Uterus (tissue), 4 donors: ENCODE measurements around the gene SLBP. TPM values are rescaled to one million over a fixed set of nuclear protein-coding genes. Genes with fewer than 3 reads are reported as not detected.

Source experiments
- DNase-seq, 2 donors: peaks; one replicate each; pipeline ENCODE4 v3.0.0-alpha.2; 2019 to 2020
- H3K27ac ChIP-seq, 2 donors: fragments of 200-600 bp; sonication (generic); 1 replicate in 1 of 2; 2 replicates in 1 of 2; pipeline ENCODE4 v1.5.1; 2016 to 2018
- H3K27me3 ChIP-seq, 2 donors: fragments of 200-600 bp; sonication (generic); one replicate each; pipeline ENCODE4 v1.5.1; 2018 to 2019; ENCODE audit warnings: control low read depth in 1 of 2
- H3K36me3 ChIP-seq, 2 donors: fragments of 200-600 bp; sonication (generic); one replicate each; pipeline ENCODE4 v1.5.1; 2019; ENCODE audit warnings: control low read depth in 1 of 2
- H3K4me1 ChIP-seq, 2 donors: fragments of 200-600 bp; sonication (generic); one replicate each; pipeline ENCODE4 v1.5.1; 2018 to 2019; ENCODE audit warnings: control low read depth in 1 of 2
- H3K4me3 ChIP-seq, 2 donors: fragments of 200-600 bp; sonication (generic); 1 replicate in 1 of 2; 2 replicates in 1 of 2; pipeline ENCODE4 v1.5.1; 2018 to 2019; ENCODE audit warnings: mild to moderate bottlenecking in 1 of 2
- H3K9me3 ChIP-seq, 2 donors: fragments of 200-600 bp; sonication (generic); one replicate each; pipeline ENCODE4 v1.5.1; 2019; ENCODE audit warnings: control low read depth in 1 of 2
- POLR2A ChIP-seq, 2 donors: fragments of 450-650 bp; IDR thresholded peaks; one replicate each; pipeline ENCODE4 v1.6.1; 2016; ENCODE audit warnings: antibody characterized with exemption in 2 of 2, mild to moderate bottlenecking in 1 of 2, moderate library complexity in 1 of 2
- intact Hi-C: fragments of 100-400 bp; cut with DNase I; formaldehyde crosslinking; loops from one replicate; pipeline ENCODE4 v1.15.1; 2023; ENCODE audit warnings: low total_unique reads
- total RNA-seq, 4 donors: library from RNA; depleted of rRNA in 3 of 4; stranded (reverse); fragments of >200 nt in 3 of 4; gene quantifications; one replicate each; pipeline versions ENCODE4 v1.1.0 to v1.2.4, GENCODE V29; 2014 to 2023
- TF ChIP-seq, protein P1 (sequence below), 4 experiments: fragments of 200-600 bp in 2 of 4; fragments of 450-650 bp in 2 of 4; sonication (generic) in 2 of 4; IDR thresholded peaks; one replicate each; pipeline ENCODE4 v1.5.1; 2016 to 2019; ENCODE audit warnings: antibody characterized with exemption in 4 of 4, mild to moderate bottlenecking in 2 of 4, moderate library complexity in 1 of 4
- donor health status: DM: yes; HTN: yes; CAD: no.

SLBP gene
- total RNA-seq, 4 donors from 2014 or later = 25.0 to 56.4 (median 41.4) TPM

DNA sequence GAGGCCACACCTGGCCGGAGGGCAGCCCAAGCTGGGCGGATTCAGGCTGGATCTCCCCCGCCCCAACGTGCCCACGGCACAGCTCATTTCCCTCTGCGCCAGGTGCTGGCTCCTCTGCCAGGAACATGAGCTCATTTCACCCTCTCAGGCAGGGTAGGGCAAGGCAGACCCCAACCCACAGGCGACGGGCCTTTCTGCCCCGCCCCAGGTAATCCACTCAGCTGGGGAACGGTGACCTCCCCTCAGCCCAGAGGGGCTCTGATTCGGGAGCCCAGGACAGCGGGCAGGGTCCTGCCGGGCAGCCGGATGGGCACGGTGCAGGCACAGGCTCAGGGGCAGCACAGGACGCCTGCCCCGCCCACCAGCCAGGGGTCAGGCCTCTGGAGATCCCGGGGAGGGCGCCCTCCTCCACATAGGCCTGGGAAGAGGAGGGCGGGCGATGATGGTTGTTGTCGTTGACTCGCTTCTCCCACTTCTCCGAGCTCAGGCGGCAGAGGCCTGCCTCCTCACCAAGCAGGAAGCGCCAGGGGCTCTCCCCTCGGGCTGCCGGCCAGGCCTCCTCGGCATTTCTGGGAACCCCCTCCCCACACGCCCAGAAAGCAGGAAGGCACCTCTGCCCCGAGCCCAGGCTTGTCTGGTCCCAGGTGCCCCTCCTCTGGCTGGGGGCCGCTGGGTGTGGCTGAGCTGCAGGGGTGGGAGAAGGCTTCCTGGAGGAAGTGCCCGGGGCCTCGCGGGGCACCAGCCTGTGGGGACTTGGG lies 40.3 kb upstream of the SLBP start:
- peaks cover 0 to 5% of the 10 kb centered on the region in 2 donors for H3K4me1 ChIP-seq
- DNase-seq = no peak
- H3K9me3 ChIP-seq = no peaks in the 10 kb centered on the region
- H3K27ac ChIP-seq = no peak overlapping the region
- H3K27me3 ChIP-seq = no peaks in the 10 kb centered on the region
- no peak overlapping the region for H3K4me3 ChIP-seq
- intact Hi-C loops = no loop called here
- no peaks in the 10 kb centered on the region for H3K36me3 ChIP-seq
- TF ChIP-seq, protein P1, sequence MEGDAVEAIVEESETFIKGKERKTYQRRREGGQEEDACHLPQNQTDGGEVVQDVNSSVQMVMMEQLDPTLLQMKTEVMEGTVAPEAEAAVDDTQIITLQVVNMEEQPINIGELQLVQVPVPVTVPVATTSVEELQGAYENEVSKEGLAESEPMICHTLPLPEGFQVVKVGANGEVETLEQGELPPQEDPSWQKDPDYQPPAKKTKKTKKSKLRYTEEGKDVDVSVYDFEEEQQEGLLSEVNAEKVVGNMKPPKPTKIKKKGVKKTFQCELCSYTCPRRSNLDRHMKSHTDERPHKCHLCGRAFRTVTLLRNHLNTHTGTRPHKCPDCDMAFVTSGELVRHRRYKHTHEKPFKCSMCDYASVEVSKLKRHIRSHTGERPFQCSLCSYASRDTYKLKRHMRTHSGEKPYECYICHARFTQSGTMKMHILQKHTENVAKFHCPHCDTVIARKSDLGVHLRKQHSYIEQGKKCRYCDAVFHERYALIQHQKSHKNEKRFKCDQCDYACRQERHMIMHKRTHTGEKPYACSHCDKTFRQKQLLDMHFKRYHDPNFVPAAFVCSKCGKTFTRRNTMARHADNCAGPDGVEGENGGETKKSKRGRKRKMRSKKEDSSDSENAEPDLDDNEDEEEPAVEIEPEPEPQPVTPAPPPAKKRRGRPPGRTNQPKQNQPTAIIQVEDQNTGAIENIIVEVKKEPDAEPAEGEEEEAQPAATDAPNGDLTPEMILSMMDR (IDR thresholded peaks at IDR 0.05) = no peak
- TF ChIP-seq POLR2A (IDR thresholded peaks at IDR 0.05) = no peak

DNA sequence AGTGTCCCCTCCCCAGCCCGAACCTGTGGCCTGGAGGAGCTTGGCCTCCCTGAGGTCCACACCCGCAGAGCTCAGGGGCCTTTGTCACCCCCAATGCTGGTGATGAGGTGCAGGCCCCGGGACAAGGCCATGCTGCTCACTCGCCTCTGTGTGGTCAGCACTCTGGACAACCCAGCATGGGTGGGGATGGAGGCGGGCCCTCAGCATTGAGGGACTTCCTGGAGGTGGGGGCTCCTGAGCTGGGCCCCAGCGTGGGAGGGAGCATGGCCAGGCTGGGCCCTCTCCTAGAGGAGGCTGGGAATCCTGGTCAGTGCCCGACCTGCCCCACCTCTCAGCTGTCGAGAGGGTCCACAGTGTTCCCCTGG lies 39.8 kb upstream of the SLBP start:
- Histone ChIP-seq H3K27ac (no peak overlapping the region), H3K4me3 (no peak overlapping the region), H3K9me3 (no peaks in the 10 kb centered on the region), H3K27me3 (no peaks in the 10 kb centered on the region), H3K36me3 (no peaks in the 10 kb centered on the region), H3K4me1 (peaks cover 0 to 5% of the 10 kb centered on the region in 2 donors)
- no peak for DNase-seq
- intact Hi-C loops = no loop called here
- no peak for TF ChIP-seq POLR2A (IDR thresholded peaks at IDR 0.05)

DNA sequence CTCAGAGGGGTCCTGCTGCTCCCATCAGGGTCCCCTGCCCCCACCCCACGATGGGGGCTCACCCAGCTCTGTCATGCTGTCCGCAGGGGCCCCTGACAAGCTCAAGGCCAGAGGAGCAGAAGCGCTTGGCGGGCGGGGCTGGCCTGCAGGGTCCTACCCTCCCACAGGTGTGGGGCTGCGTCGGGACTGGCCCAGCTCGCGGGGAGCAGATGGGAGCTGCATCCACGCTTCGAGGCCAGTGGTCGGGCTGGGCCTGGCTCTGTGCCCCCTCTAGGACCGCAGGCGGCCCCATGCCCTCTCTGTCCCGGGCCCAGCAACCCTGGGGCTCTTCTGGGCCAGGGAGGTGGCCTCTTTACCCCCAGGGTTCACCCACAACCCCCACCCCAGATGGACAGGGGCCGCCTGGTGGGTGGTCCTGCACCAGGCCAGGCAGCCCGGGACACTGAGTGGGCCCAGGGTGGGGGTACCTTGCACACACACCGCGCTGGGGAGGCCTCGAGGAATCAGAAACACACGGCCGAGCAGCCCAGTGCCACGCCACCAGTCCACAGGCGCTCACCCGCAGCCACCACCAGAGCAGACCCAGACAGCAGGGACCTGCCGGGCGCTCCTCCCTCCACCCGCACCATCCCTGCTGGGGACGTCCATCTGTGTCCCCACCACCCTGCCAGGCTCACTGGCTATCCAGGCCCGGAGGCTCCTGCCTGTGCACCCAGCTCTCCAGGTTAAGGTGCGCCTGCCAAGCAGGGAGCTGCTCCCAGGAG lies 39.2 kb upstream of the SLBP start:
- no peak overlapping the region for H3K27ac ChIP-seq
- intact Hi-C loops = no loop called here
- no peaks in the 10 kb centered on the region for H3K9me3 ChIP-seq
- no peaks in the 10 kb centered on the region for H3K36me3 ChIP-seq
- H3K27me3 ChIP-seq = no peaks in the 10 kb centered on the region
- DNase-seq = no peak
- no peak for TF ChIP-seq POLR2A (IDR thresholded peaks at IDR 0.05)
- TF ChIP-seq, protein P1 (IDR thresholded peaks at IDR 0.05) = no peak
- H3K4me1 ChIP-seq = peaks cover 0 to 5% of the 10 kb centered on the region in 2 donors
- H3K4me3 ChIP-seq = no peak overlapping the region

DNA sequence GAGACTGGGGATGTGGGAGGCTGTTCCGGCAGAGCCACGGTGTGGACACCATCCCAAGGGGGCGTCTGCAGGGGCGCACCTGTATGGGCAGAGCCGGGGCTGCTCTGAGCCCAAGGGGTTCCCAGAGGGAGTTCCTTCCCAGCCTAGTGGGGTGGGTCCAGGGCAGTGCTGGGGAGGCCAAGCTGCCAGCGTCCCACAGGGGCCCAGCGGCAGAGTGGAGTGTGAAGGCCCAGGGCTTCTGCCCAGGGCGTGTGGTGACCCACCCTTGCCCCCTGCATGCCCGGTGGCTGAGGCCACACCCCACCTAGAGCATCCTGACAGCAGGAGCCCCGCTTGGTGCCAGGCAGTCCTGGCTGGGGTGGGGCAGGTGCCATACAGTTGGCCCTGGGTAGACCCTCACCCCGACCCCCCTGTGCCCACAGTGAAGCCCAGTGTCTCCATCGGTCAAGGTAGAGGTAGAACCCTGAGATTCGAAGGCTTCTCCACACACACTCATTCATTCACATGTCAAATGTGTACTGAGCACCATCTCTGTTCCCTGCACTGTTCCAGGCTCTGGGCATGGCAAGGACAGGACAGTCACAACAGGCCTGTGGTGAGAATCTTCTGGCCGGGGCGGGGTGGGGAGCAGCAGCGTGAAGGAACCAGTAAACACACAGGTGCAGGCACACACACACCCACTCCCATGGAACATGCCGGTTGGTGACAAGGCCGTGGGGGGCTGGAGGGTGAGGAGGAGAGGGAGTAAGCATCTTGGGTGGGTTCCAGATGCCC lies 38.4 kb upstream of the SLBP start:
- DNase-seq = no peak
- intact Hi-C loops = no loop called here
- Histone ChIP-seq H3K4me1 (peaks cover 0 to 5% of the 10 kb centered on the region in 2 donors), H3K36me3 (no peaks in the 10 kb centered on the region), H3K9me3 (no peaks in the 10 kb centered on the region), H3K4me3 (no peak overlapping the region), H3K27me3 (no peaks in the 10 kb centered on the region), H3K27ac (no peak overlapping the region)
- TF ChIP-seq, protein P1 (IDR thresholded peaks at IDR 0.05) = no peak
- no peak for TF ChIP-seq POLR2A (IDR thresholded peaks at IDR 0.05)

DNA sequence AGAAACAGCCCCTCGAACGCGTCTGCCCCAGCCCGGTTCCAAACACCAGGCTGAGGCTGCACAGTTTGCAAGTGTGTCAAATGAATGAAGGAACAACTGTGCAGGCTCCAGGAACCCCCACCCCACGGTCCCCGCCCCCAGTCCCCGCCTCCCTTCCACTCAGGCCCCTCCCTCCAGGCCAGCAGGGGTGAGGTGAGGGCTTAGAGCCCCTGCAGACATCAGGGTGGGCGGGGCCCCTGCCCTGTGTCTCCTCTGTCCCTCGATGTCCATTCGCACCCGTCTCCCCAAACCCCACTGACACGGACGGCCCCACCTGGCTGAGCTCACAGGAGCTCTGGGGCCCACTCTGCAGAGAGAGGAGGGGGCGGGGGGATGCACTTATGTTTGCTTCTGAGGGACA lies 37.7 kb upstream of the SLBP start:
- Histone ChIP-seq H3K9me3 (no peaks in the 10 kb centered on the region), H3K4me3 (no peak overlapping the region), H3K27ac (no peak overlapping the region), H3K4me1 (peaks cover 0 to 5% of the 10 kb centered on the region in 2 donors), H3K36me3 (no peaks in the 10 kb centered on the region), H3K27me3 (no peaks in the 10 kb centered on the region)
- no peak for DNase-seq
- intact Hi-C loops = loop anchor here (5.0 kb wide), 1 partner anchor 147 kb away; no protein-coding TSS in a partner anchor
- TF ChIP-seq, protein P1 (IDR thresholded peaks at IDR 0.05) = no peak
- TF ChIP-seq POLR2A (IDR thresholded peaks at IDR 0.05) = no peak
